ENCODE data around the gene S100A5.

S100A5 gene

DNA sequence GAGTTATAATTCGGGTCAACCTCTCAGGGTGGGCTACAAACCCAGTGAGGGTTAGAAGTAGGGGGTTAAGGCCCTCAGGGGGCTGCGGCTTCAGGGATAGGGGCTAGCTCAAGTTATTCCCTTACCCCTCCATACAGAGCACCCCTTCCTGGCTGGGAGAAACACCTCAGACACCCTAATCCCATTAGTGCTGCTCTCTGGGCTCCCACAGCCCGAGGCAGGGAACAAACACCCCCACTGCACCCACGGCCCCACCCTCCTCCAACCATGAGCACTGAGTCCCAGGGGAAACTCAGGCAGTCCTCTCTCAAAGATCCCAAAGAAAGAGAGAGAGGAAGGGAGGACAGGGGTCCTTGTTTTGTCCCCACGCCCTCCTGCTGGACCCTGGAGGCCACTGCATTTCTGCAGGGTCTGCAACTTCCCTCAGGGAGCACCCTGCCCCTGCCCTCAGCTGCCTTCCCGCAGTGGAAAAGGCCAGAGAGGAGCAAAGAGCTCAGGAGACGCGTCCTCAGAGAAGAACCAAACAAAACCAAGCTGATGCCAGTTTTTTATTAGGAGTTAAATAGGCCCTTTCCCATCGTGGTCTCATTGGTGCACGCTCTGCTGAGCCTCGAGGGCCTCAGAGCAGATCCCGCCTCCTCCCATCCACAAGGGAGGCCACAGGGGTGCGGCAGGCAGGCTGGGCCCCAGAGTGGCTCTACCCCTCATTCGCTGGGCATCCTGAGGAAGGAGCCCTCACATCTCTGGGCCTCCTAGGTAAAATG is 6.2 kb upstream of the S100A5 start:
- peak; percentile 71 for DNase-seq

DNA sequence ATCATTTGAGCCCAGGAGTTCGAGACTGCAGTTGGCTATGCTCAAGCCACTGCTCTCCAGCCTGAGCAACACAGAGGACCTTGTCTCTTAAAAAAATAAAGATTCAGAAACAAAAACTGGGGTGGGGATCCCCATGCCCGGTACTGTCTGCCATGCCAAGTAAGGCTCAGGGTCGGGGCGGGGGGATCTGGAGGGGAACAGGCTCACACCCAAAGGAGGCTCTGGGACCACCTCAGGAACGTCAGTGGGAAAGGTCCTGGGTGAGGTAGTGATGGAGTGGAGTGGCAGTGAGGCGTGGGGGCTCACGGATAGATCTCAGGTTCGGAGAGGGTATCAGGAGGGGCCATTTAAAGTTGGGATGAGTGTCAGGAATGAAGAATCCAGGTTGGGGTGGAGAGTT is 5.6 kb upstream of the S100A5 start:
- no peak for DNase-seq

DNA sequence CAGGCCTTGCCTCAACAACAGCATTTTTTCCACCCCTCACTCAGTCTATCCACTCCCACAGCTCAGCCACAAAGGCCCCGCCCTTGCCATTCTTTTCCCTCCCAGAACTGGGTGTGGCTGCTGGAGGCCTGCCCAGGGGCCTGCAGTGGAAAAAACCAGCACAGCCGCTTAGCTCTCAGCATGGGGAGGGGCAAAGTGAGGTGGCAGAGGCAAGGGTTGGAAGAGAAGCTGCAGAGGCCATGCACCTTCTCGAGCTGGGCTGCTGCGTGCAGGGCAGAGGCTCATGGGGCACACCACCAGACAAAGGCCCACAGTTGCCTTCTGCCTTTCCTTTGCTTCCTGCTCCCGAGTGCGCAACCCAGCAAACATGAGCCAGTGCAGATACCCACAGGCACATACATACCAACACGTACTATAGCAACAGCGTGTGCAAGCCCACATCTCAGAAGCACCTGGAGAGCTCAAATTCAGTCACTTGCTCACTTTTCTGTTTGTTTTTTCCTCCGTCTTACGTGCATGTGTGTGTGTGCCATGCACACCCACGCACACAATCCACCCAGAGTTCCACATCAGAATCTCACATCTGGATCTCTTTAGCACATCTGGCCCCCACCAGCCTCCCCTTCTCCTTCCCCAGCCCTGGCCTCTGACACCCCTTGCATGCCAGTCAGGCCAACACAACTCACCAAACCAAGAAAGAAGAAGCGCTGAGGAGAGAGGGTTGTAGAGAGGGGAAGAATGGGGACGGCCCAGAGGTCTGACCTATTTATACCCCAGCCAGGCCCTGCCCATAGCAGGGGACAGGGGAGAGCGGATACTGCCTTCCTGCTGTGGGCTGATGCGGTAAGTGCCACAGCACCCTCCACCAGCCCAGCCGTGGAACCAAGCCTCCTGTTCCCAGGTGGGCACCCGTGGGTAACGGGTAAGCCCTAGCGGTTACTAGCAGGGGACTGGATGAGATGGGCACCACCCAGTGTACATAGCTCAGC is 4.6 kb upstream of the S100A5 start, which contains the start of gene S100A4:
S100A4 (minus strand) TSS at position 740 of the 989 bp plus-strand sequence. CDS start 1,012 bp downstream, outside the sequence.
- peak; percentile 99 for DNase-seq

- no peak for DNase-seq
Observed at GRCh38 chr1:153544453-153545066, 3.8 kb upstream of the S100A5 start.

DNA sequence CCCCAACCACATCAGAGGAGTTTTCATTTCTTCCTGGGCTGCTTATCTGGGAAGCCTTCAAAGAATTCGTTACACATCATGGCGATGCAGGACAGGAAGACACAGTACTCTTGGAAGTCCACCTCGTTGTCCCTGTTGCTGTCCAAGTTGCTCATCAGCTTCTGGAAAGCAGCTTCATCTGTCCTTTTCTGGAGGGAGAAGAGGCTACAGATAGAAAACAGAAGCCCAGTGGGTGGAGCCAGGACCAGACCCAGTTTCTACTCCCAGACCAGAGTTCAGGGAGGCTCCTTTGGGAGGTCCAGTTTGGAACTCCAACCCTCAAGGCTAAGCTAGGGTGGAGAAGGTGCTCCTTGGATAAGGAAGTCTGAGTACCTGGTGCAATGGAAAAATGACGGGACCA is 3.0 kb upstream of the S100A5 start:
- no peak for DNase-seq

DNA sequence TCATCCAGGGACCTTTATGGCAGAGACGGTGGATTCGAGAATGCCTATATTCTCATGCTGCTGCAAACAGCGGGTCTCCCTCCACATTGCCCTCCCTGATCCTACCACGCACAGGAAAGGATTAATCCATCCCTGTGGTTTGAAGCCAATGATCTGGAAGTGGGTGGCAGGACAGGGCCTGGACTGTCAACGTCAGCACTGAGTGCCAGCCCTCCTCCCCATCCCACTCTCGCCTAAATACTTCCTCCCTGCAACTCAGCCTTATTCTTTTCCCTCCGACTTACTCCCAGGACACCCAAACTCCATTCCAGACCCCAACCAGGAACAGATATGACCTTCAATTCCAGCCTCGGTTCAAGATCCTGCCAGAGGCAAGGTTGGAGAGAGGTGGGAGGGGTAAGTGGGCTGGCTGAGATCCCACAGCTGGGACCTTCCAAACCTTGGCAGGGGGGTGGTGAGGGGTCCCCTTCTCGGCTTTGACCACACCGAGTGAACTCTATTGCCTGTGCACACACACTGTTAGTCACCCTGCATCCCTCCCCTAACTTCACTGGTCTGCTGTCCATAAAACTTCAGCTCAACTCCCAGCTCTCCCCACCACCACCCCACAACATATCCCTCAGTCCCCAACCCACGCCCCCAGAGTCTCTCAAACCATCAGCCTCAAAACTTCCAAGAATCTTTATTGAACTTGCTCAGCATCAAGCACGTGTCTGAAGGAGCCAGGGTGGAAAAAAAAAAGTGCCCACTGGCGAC is 2.4 kb upstream of the S100A5 start:
- DNase-seq: no peak

DNA sequence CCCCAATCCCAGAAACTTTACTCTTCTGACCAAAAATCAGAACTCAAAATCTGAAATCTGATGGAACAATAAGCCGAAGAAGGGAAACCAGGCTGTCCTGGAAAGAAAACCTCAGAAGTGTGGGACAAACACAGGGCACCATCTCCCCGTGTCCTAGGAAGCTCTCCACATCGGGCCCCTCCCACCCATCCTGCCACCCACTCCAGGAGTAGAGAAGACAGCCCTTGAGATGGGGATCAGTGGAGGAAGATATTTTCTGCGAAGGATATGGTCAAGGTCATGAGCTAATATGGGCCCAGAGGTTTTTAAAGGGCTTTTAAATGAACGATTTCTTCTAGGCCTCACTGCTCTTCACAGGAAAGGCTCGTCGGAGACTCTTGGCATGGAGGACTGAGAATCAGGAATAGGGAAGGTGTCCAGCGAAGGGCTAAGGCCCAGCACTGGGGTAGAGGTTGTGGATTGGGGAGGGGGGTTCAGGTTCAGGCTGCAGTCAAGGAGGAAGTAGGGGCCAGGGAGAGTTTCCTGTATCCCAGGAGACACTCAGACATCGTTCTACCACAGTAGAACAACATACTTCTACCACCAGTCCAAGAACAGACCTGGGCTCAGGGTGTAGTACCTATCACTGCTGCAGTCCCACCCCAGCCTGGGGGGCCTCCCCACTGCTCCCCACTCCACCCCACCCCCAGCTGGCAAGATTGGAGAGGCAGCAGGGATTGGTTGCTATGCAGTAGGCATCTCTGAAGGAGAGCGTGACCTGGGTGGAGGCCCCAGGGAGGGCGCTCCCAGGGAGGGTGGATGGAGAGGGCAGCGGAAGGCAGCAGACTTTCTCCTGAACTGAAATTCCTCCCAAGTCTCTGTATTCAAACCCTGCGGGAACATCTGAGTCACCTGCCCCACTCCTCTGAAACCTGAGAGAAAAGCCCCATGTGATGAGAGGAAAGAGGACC is 1.2 kb upstream of the S100A5 start:
- no peak for DNase-seq

DNA sequence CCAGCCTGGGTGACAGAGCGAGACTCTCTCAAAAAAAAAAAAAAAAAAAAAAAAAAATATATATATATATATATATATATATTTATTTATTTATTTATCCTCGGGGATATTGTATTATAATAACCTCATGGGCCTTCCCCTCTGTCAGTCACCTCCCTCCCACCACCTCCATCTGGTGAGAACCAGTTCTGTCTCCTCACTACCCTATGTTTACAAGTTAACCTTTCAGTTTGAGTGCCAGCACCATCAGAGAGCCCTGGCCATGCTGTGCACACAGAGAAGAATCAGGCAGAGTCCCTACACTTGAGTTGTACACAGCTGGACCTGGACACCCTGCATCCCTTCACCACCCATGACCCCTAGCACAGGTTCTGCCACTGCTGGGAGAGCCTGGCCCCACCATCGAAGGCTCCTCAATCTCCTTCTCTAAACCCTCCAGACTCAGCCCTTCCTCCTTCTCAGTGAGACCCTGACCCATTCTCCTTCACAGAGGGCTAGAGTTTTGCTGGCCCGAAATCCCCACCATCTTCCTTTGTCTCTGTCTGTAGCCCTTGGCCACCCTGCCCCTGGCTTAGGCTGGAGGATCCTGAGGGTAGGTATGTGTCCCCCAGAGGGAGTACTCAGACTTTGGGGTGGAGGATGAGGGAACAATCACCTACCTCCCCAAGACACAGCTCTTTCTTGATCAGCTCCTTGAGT is 1.2 kb downstream of the S100A5 start:
- no peak for DNase-seq

GRCh38 chr1:153538315-153538821 is 2.4 kb downstream of the S100A5 start:
- peak; percentile 46 for DNase-seq

GRCh38 chr1:153537376-153537730 is 3.4 kb downstream of the S100A5 start:
- no peak for DNase-seq

DNA sequence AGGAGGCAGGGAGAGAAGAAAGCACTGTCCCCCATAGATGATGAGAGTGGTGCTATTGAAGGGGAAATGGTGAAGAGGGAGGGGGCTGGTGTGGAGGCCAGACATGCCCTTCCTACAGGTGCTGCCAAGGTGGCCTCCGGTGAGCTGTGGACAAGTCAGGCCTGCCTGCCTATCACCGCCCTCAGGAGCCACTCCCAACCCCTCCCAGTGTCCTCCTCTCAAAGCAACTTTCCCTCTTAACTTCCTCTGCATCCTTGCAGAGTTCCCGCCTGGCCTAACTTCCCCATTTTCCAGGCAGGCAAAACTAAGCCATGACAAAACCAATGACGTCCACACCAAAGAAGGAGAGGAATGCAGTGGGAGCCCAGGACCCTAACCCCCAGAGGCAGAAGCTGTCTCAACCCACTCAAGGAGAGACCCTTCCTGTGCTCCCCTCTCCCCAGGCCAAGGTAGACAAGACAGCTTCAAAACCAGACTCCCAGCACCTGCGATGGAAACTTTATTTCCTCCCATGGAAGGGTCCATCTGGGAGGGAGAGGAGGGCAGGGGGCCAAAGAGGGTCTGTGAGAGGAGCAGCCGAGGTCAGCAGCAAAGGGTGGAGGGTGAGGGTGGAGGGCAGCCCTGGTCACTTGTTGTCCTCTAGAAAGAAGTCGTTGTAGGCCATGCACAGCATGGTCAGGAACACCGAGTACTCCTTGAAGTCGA is 3.9 kb downstream of the S100A5 start:
- DNase-seq: no peak

DNA sequence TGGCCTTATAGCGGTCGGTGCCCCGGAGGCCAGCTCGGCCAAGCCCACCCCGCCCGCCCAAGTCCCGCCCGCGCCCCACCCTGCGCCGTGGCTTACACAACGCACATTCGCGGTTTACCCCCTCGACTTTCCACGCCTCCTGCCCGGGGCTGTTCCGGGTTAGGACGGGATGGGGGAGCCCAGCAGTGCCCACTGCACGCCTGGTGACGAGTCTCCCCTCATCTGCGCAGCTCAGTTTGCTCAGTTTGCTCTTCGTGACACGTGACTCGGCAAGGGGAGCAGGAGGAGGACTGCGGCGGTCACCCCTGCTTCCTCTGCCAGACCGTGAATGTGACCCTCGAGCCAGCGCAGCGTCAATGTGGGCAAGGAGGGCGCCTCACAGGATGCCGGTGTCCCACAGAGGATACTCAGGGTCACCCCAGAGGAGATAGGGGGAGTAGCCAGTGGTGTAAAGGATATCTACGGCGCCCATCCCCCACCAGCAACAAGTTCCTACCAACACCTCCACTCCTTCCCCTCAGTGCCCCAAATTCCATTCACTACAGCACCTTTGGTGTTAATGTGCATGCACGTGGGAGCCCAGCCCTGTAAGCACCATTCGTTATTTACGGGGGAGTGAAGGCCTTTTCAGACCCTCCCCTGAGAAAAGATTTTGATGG is 4.6 kb downstream of the S100A5 start:
- DNase-seq: peak; percentile 97

DNA sequence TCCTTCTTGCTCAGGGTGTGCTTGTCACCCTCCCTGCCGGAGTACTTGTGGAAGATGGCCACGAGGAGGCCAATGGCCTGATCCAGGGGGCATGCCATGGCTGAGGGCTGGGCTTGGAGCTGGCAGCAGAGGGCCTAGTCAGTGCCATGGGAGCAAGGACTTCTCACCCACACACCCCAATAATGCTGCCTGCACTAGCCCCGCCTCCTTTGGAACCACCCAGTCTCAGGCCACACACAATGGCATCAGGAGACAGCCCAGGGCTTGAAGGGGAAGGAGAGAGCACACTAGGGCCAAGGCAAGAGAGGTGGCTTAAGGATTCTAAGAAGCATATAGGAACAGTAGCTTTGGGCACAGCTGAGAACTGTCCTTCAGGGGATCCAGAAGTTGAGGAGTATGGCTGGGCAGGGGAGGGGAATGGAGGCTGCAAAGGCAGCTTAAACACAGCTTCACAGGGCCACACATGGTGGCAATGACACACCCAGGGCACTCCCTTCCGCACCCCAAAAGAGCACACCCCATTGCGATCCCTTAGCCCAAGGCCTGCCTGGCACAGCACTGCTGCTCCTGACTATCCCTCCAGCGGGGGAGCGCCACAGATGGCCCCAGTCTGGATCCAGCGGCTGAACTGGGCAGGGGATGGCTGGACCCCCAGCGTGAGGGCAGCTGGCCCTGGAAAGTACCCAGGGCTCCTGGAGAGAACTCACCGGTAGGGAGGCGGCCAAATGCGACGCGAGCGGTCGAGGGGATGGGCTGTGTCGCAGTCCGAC is 5.3 kb downstream of the S100A5 start, which contains the start of gene S100A6:
S100A6 (minus strand) TSS at position 750 of the 770 bp plus-strand sequence; CDS start at position 98, 652 bp downstream.
- peak; percentile 86 for DNase-seq

DNA sequence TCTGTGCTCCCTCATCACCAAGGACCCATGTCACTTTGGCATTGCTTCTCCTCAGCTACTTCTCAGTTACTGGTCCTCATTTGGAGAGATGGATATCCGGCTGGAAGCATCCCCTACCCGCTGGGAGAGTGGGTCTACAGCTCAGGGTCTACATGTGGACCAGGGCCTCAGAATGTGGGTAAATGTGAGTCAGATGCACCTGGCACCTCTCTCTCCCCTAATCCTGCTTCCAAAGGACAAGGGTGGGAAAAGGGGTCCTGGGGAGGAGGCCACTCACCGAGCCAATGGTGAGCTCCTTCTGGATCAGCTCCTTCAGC is 5.9 kb downstream of the S100A5 start:
- DNase-seq: no peak

DNA sequence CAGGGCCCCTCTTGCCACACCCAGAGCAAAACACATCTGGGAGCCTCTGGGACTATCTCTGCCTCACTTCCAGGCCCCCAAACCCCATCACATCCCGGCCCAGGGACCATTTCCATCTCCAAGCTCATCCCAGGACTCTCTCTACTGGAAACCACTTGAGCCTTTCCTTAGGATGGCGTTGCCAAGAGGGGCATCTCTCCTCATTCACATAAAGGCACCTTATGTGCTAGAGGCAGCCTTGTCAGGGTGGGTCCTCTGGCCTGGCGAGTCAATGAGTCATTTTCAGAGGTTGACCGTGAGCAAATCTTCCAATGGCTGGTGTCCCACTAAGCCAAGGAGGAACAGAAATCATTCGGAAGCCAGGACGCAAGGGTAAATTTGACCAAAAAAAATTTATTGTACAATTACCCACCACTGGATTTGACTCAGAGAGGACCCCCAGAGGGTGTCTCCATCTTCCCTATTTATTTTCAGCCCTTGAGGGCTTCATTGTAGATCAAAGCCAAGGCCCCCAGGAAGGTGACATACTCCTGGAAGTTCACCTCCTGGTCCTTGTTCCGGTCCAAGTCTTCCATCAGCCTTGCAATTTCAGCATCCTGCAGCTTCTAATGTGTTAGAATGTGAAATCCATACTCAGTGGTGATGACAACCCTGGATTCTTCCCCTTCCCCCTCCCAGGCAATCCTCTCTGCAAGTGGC is 6.4 kb downstream of the S100A5 start:
- DNase-seq: no peak

DNA sequence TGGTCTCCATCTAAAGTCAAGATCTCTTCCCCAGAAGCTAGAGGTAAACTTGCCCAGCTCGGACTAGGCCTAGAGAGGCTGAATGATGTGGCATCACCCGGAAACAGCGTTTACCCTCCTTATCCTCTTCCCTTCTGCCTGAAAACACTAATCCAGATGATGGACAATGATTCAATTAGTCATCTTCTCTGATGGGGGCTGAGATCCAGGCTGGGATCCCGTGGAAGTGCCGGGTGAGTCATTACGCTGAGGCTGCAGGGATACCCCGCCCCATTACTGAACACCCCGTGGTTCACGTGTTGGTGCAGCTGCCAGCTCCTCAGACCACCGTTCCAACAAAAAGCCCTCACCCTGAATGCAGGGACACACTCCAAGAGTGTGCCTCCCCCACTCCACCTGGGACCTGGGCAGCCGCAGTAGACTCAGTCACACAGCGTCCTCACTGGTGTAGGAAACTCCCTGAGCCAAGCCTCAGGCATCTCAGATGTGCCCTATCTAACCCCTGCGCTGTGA is 7.0 kb downstream of the S100A5 start:
- DNase-seq: peak; percentile 41

DNA sequence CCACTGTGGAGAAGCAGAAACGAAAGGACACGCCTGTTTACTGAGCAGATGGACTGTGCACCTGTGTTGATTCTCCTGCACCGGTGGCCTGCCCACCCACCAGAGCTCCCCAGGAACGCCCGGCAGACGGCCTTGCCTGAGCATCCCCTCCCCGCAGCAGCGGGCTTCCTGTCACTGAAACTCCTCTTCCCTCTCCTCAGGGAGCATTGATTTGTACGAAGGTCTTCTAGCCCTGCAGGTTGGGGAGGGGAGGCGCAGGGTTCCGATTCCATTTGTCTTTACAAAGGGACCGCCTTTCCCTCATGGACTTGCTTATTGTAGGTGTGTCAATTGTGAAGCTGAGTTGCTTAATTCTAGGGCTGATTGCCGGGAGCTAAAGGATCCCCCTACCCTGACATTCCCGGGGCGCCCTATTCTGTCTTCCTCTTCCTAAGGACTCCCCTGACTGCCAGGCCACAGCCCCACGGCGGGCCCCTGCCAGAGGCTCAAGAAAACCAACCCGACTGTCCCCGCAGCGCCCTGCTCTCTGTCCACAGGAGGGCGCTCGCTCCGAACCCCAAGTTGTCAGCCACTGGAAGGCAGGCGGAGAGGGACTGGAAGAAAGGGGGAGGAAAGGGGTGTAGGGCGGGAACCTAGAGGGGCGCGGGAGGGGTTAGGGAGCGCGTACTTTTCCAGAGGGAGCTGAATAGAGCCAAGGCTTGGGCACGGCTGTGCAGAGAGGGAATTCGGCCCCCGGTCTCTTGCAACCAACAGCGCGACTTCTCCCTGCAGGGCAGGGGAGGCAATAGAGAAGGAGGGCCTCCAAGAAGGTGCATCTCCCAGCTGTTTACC is 7.8 kb downstream of the S100A5 start:
- peak; percentile 95 for DNase-seq

Data from hematopoietic multipotent progenitor cell treated with erythropoietin and hydrocortisone succinate and interleukin-3 and kit ligand, for 4 days (in vitro differentiated cells).